Left ventricle myocardium superior (tissue), 1 donor: ENCODE data around the gene KIAA0513. TPM values are rescaled to one million over a fixed set of nuclear protein-coding genes. Genes with fewer than 3 reads are reported as not detected.

Source experiments
- ATAC-seq: fragments of 200-7000 bp; cut with Tn5 transposase; one replicate; pipeline ENCODE4 v1.9.1; 2020; ENCODE audit warnings: mild to moderate bottlenecking, moderate library complexity
- DNase-seq: peaks from one replicate; pipeline ENCODE4 v3.0.0-alpha.2; 2020
- intact Hi-C: fragments of 100-400 bp; cut with micrococcal nuclease; formaldehyde crosslinking; loops from one replicate; pipeline ENCODE4 v1.11.0; 2022
- total RNA-seq: library from RNA; stranded (reverse); fragmentation: NEBNext Ultra II Directional; extraction: Animal tissue kit (Norgen Biotek cat#: 25700); gene quantifications from one replicate; pipeline ENCODE4 v1.2.1, GENCODE V29; 2021
- donor health status: DM: no; HTN: yes; CAD: no; lungs with severe emphysema.

KIAA0513 gene
- total RNA-seq, 1 donor from 2014 or later, result 9.5 TPM

- intact Hi-C loops, result no loop called here
- ATAC-seq, result no peak
- DNase-seq, result no peak
Observed at GRCh38 chr16:85138073-85138824, 110.7 kb downstream of the KIAA0513 start.

GRCh38 chr16:85138825-85139627 lies 111.4 kb downstream of the KIAA0513 start:
- intact Hi-C loops, result no loop called here
- no peak for DNase-seq
- no peak for ATAC-seq

DNA sequence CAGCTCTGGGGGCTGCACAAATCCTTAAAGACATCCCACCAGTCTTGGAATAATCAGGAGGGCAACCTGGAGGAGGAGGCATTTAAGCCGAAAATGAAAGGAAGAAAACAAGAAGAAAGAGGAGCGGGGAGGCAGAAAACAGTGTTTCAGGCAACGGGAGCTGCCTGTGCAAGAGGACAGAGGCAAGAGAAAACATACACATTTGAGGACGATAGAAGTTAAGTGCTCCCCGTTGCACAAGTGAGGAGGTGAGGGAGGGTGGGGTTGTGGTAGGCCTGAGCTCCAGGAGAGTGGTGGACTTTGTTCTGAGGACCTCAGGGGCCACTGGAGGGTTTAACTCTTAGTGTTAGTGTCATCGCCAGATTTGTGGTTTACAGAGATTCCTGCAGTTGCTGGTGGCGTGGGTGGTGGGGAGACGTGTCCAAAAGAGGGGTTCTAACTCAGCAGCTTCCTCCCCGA lies 112.3 kb downstream of the KIAA0513 start:
- ATAC-seq, result no peak
- intact Hi-C loops, result no loop called here
- no peak for DNase-seq

DNA sequence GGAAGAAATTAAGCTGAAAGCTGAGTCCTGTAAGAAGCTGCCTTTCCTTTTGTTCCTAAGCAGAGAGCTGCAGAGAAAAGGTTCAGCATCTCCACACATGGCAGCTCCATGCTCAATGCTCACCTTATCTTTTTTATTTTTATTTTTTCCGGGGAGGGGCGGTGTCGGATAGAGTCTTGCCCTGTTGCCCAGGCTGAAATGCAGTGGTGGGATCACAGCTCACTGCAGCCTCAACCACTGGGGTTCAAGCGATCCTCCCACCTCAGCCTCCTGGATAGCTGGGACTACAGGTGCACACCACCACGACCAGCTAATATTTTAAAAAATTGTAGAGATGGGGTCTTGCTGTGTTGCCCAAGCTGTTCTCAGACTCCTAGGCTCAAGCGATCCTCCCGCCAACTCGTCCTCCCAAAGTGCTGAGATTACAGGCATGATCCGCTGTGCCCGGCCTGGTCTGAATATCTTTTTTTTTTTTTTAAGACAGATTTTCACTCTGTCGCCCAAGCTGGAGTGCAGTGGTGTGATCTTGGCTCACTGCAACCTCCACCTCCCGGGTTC lies 112.9 kb downstream of the KIAA0513 start:
- ATAC-seq (no peak), DNase-seq (no peak)
- intact Hi-C loops, result no loop called here

DNA sequence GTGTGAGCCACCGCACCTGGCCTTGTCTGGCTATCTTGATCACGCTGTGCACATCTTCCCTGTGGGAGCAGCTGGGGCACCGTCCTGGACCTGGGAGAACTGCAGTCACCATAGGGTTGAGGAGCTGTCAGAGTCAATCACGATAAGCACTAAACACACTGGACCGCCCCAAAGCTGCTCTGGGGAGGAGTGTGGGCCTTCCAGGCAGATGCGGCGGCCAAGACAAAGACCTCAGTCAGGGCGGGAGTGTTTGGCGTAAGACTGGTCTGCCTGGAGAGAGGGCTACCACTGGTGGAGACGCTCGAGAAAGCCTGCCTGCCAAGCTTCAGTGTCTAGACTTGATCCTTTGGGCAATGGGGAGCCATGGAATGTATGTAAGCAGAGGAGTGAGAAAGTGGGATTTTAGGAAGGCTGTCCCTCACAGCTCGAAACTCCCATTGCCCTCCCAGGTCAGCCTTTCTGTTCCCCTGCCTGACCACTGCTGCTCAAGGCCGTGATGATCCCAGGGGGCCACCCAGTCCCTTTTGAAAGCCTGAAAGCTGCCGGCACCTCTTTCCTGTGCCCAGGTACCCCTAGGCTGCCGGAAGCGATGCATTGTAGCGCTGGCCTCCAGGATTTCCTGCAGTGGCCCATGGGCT lies 114.0 kb downstream of the KIAA0513 start:
- DNase-seq (no peak), ATAC-seq (no peak)
- intact Hi-C loops, result no loop called here

GRCh38 chr16:85142129-85142513 lies 114.5 kb downstream of the KIAA0513 start:
- intact Hi-C loops, result no loop called here
- ATAC-seq, result no peak
- no peak for DNase-seq

GRCh38 chr16:85142771-85143211 lies 115.2 kb downstream of the KIAA0513 start:
- intact Hi-C loops, result no loop called here
- ATAC-seq (no peak), DNase-seq (no peak)

Other genes with a start within 250 kb of the KIAA0513 start
- 29.1 TPM for gene CRISPLD2, start 207.8 kb upstream of the KIAA0513 start, total RNA-seq
- 37.1 TPM for gene ZDHHC7, start 16.3 kb upstream of the KIAA0513 start, total RNA-seq
- not detected for gene CIBAR2, start 84.7 kb downstream of the KIAA0513 start, total RNA-seq